PC-9 (cell line): ENCODE measurements around the gene TP53RK. TPM values are rescaled to one million over a fixed set of nuclear protein-coding genes. Genes with fewer than 3 reads are reported as not detected.

Experiments used
- BruUV-seq: library from RNA; stranded (reverse); fragments of 400-500 nt; replicated peaks from 2 replicates; lab custom pipeline; 2021; lab: Mats Ljungman, UMichigan
- CTCF ChIA-PET: fragments of 300-600 bp; sonication (Branson Sonifier 250); formaldehyde crosslinking; loops from one replicate; lab custom pipeline; 2022; ENCODE audit warnings: antibody characterized with exemption; lab: Charles Lee
- POLR2A ChIA-PET: fragments of 300-600 bp; sonication (Branson Sonifier 250); formaldehyde crosslinking; loops from one replicate; lab custom pipeline; 2022; ENCODE audit warnings: antibody characterized with exemption; ENCODE audit not compliant: unreplicated experiment; lab: Charles Lee
- DNase-seq, 2 experiments: peaks; one replicate each; pipeline versions ENCODE4 v3.0.0 to v3.0.0-alpha.2; 2015 to 2022; ENCODE audit warnings: mixed read lengths in 1 of 2
- H2AFZ ChIP-seq: fragments of 200-600 bp; sonication (generic); 2 replicates; pipeline ENCODE4 v1.8.1; 2017; ENCODE audit warnings: antibody characterized with exemption
- H3F3A ChIP-seq: fragments of 200-600 bp; sonication (generic); 2 replicates; pipeline ENCODE4 v1.8.1; 2017; ENCODE audit warnings: antibody characterized with exemption, mild to moderate bottlenecking, low read depth; ENCODE audit not compliant: insufficient read depth
- H3K27ac ChIP-seq: fragments of 200-600 bp; sonication (generic); 2 replicates; pipeline ENCODE4 v1.6.1; 2016; ENCODE audit warnings: mixed run types
- H3K27me3 ChIP-seq: fragments of 200-600 bp; sonication (generic); 2 replicates; pipeline ENCODE4 v1.6.1; 2016; ENCODE audit warnings: low read depth, mixed run types; ENCODE audit not compliant: insufficient read depth
- H3K36me3 ChIP-seq: fragments of 200-600 bp; sonication (generic); 2 replicates; pipeline ENCODE4 v1.6.1; 2016; ENCODE audit warnings: low read depth, mixed run types
- H3K4me1 ChIP-seq: fragments of 200-600 bp; sonication (generic); replicated peaks from 2 replicates; pipeline ENCODE4 v1.6.1; 2016; ENCODE audit warnings: mixed run types; ENCODE audit not compliant: insufficient read depth
- H3K4me2 ChIP-seq: fragments of 200-600 bp; sonication (generic); 2 replicates; pipeline ENCODE4 v1.6.1; 2017; ENCODE audit warnings: mixed run types
- H3K4me3 ChIP-seq: fragments of 200-600 bp; sonication (generic); 2 replicates; pipeline ENCODE4 v1.6.1; 2016; ENCODE audit warnings: mixed run types
- H3K79me2 ChIP-seq: fragments of 200-600 bp; sonication (generic); 2 replicates; pipeline ENCODE4 v1.6.1; 2017; ENCODE audit warnings: low read depth, mixed run types
- H3K9me2 ChIP-seq: fragments of 200-600 bp; sonication (generic); 2 replicates; pipeline ENCODE4 v1.8.1; 2017; ENCODE audit warnings: mild to moderate bottlenecking; ENCODE audit not compliant: insufficient read depth
- H3K9me3 ChIP-seq: fragments of 200-600 bp; sonication (generic); 2 replicates; pipeline ENCODE4 v1.8.1; 2016; ENCODE audit warnings: low read depth; ENCODE audit not compliant: insufficient read depth
- H4K20me1 ChIP-seq: fragments of 200-600 bp; sonication (generic); 2 replicates; pipeline ENCODE4 v1.8.1; 2017; ENCODE audit not compliant: insufficient read depth
- EZH2 ChIP-seq: fragments of 200-600 bp; sonication (generic); IDR thresholded peaks from 2 replicates; pipeline ENCODE4 v1.8.0; 2017; ENCODE audit warnings: antibody characterized with exemption, low read depth
- intact Hi-C: fragments of 100-400 bp; cut with micrococcal nuclease; formaldehyde crosslinking; loops from one replicate; pipeline ENCODE4 v1.10.0; 2022; ENCODE audit not compliant: unreplicated experiment
- total RNA-seq: library from RNA; stranded (reverse); gene quantifications from 2 replicates; pipeline ENCODE4 v1.2.3, GENCODE V29; 2021
- TF ChIP-seq, protein P1 (sequence below): fragments of 200-600 bp; sonication (generic); conservative IDR thresholded peaks from 2 replicates; pipeline ENCODE4 v1.6.1; 2017; ENCODE audit warnings: mixed run types, antibody characterized with exemption, mild to moderate bottlenecking, moderate library complexity

The TP53RK gene
- total RNA-seq, 1 experiment from 2014 or later = 10.4 TPM

DNA sequence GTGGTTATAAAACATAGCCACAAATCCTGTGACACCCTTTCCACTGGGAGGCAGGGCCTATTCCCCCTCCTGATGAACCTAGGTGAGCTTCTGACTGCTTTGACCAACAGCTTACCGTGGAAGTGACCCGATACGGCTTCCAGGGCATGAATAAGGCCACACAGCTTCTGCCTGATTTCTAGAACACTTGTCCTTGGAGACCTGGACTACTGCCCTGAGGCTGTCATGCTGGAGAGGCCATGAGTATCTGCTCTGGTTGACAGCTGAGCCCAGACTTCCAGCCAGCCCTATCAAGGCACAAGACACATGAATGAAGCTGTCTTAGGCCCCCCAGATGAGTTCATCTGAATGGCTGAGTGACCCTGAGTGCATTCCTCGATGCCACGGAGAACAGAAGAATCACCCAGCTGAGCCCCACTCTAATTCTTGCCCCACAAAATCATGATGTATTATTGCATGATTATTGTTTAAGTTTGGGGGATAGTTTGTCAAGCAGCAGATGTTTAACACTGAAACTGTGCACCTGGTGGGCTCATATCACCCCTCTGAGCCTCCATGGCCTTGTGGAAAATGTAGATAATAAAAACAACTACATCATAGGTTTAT lies 16.6 kb downstream of the TP53RK start:
- DNase-seq = no peak
- Histone ChIP-seq H4K20me1 (0 out of 2 replicates have a peak, but pooled peaks cover 5% of the 10 kb centered on the region), H3K79me2 (no peaks in the 10 kb centered on the region), H3K9me3 (no peaks in the 10 kb centered on the region), H3K4me1 (no peaks in the 10 kb centered on the region), H3K36me3 (no peaks in the 10 kb centered on the region), H3K4me2 (no peak overlapping the region), H3K27me3 (no peaks in the 10 kb centered on the region), H3K27ac (no peak overlapping the region), H3F3A (no peaks in the 10 kb centered on the region), H2AFZ (no peak overlapping the region), H3K4me3 (no peak overlapping the region), H3K9me2 (no peaks in the 10 kb centered on the region)
- intact Hi-C loops = no loop called here
- no peak for TF ChIP-seq EZH2
- TF ChIP-seq, protein P1, sequence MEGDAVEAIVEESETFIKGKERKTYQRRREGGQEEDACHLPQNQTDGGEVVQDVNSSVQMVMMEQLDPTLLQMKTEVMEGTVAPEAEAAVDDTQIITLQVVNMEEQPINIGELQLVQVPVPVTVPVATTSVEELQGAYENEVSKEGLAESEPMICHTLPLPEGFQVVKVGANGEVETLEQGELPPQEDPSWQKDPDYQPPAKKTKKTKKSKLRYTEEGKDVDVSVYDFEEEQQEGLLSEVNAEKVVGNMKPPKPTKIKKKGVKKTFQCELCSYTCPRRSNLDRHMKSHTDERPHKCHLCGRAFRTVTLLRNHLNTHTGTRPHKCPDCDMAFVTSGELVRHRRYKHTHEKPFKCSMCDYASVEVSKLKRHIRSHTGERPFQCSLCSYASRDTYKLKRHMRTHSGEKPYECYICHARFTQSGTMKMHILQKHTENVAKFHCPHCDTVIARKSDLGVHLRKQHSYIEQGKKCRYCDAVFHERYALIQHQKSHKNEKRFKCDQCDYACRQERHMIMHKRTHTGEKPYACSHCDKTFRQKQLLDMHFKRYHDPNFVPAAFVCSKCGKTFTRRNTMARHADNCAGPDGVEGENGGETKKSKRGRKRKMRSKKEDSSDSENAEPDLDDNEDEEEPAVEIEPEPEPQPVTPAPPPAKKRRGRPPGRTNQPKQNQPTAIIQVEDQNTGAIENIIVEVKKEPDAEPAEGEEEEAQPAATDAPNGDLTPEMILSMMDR = no peak
- no TSS peak for BruUV-seq
- ChIA-PET CTCF (no interaction called here), POLR2A (no interaction called here)

DNA sequence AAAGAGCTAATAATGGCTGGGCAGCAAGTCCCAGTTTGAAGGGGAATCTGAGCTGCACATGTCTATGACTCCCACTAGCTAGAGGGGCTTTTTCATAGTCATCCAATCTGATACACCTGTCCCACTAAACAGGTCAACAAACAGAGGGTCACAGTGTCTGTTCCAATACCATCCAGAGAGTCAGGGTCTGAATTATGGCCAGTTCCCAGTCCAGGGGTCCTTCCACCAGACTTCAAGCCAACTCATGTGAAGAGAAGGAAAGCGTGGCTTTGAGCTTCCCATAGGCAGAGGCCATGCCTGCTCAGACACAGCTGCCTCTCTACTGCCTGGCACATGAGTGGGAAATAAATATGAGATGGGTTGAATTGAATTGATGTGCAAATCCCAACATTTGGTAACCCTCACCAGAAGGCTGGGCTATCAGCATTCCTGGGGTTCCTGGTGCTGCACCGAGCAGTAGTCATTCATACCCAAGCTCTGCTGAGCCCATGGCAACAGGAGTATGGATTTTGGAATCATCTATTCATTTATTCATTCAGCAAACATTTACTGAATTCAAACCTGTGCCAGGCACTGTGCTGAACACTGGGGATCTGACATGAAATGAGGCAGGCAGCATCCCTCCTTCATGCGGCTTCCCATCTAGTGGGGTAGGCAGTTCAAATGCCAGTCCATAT lies 17.2 kb downstream of the TP53RK start:
- H3K27ac ChIP-seq = no peak overlapping the region
- H3K36me3 ChIP-seq = no peaks in the 10 kb centered on the region
- H3K4me1 ChIP-seq = no peaks in the 10 kb centered on the region
- BruUV-seq = no TSS peak
- no peak overlapping the region for H2AFZ ChIP-seq
- intact Hi-C loops = no loop called here
- no peaks in the 10 kb centered on the region for H3F3A ChIP-seq
- H3K79me2 ChIP-seq = no peaks in the 10 kb centered on the region
- H3K9me3 ChIP-seq = no peaks in the 10 kb centered on the region
- CTCF ChIA-PET = no interaction called here
- no peak for DNase-seq
- no peaks in the 10 kb centered on the region for H3K27me3 ChIP-seq
- 0 out of 2 replicates have a peak, but pooled peaks cover 5% of the 10 kb centered on the region for H4K20me1 ChIP-seq
- H3K4me3 ChIP-seq = no peak overlapping the region
- no peak overlapping the region for H3K4me2 ChIP-seq
- H3K9me2 ChIP-seq = no peaks in the 10 kb centered on the region
- POLR2A ChIA-PET = no interaction called here
- TF ChIP-seq EZH2 = no peak
- TF ChIP-seq, protein P1 = no peak

- H3K4me2 ChIP-seq = no peak overlapping the region
- H3K4me3 ChIP-seq = no peak overlapping the region
- no peaks in the 10 kb centered on the region for H3K4me1 ChIP-seq
- H3K27ac ChIP-seq = no peak overlapping the region
- H3K9me2 ChIP-seq = no peaks in the 10 kb centered on the region
- no peak for DNase-seq
- 0 out of 2 replicates have a peak, but pooled peaks cover 5% of the 10 kb centered on the region for H4K20me1 ChIP-seq
- H3K9me3 ChIP-seq = no peaks in the 10 kb centered on the region
- no peaks in the 10 kb centered on the region for H3K79me2 ChIP-seq
- H2AFZ ChIP-seq = no peak overlapping the region
- POLR2A ChIA-PET = no interaction called here
- no TSS peak for BruUV-seq
- CTCF ChIA-PET = no interaction called here
- H3K36me3 ChIP-seq = no peaks in the 10 kb centered on the region
- no peaks in the 10 kb centered on the region for H3K27me3 ChIP-seq
- TF ChIP-seq EZH2 = no peak
- TF ChIP-seq, protein P1 = no peak
- H3F3A ChIP-seq = no peaks in the 10 kb centered on the region
- intact Hi-C loops = no loop called here
These were observed 18.4 kb downstream of the TP53RK start for GRCh38 chr20:46670585-46671584.
